B cell (primary cell): ENCODE data around the gene CENPP.

Experiments
- EZH2 ChIP-seq: IDR thresholded peaks from 2 replicates; pipeline ENCODE4 v1.6.1; 2012; ENCODE audit warnings: borderline replicate concordance, low read depth, mild to moderate bottlenecking, moderate library complexity, low read length; ENCODE audit not compliant: insufficient read depth, poor library complexity, severe bottlenecking
- TF ChIP-seq, protein P1 (sequence below): fragments of 200-600 bp; IDR thresholded peaks from one replicate; pipeline ENCODE4 v1.8.0; 2022; ENCODE audit warnings: antibody characterized with exemption, mild to moderate bottlenecking

- TF ChIP-seq, protein P1, sequence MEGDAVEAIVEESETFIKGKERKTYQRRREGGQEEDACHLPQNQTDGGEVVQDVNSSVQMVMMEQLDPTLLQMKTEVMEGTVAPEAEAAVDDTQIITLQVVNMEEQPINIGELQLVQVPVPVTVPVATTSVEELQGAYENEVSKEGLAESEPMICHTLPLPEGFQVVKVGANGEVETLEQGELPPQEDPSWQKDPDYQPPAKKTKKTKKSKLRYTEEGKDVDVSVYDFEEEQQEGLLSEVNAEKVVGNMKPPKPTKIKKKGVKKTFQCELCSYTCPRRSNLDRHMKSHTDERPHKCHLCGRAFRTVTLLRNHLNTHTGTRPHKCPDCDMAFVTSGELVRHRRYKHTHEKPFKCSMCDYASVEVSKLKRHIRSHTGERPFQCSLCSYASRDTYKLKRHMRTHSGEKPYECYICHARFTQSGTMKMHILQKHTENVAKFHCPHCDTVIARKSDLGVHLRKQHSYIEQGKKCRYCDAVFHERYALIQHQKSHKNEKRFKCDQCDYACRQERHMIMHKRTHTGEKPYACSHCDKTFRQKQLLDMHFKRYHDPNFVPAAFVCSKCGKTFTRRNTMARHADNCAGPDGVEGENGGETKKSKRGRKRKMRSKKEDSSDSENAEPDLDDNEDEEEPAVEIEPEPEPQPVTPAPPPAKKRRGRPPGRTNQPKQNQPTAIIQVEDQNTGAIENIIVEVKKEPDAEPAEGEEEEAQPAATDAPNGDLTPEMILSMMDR = no peak
- no peak for TF ChIP-seq EZH2
These were observed 169.1 kb downstream of the CENPP start for GRCh38 chr9:92494856-92495255.
